PFSK-1 (cell line): ENCODE results near the gene BMP2.

Experiments
- FOXP2 ChIP-seq: optimal IDR thresholded peaks from 2 replicates; pipeline ENCODE3; 2011; ENCODE audit warnings: borderline replicate concordance, control low read depth, inconsistent platforms; ENCODE audit not compliant: insufficient read depth; ENCODE audit errors: extremely low read length, extremely low read depth
- POLR2AphosphoS5 ChIP-seq: IDR thresholded peaks from 2 replicates; pipeline ENCODE4 v1.6.1; 2012; ENCODE audit warnings: low read depth, mild to moderate bottlenecking, control low read depth, low read length, moderate library complexity
- SIN3A ChIP-seq: IDR thresholded peaks from 2 replicates; pipeline ENCODE4 v1.6.1; 2012; ENCODE audit warnings: mild to moderate bottlenecking, low read length, moderate library complexity, borderline replicate concordance; ENCODE audit not compliant: insufficient read depth
- TAF1 ChIP-seq: IDR thresholded peaks from 2 replicates; pipeline ENCODE4 v1.6.1; 2012; ENCODE audit warnings: low read length, control low read depth, borderline replicate concordance; ENCODE audit not compliant: insufficient read depth
- TF ChIP-seq, protein P1 (sequence below), 2 experiments: IDR thresholded peaks; 2 replicates each; pipeline versions ENCODE4 v1.6.1 to v1.8.0; 2011 to 2012; ENCODE audit warnings: low read depth in 2 of 2, low read length in 2 of 2, control low read depth in 1 of 2, inconsistent platforms in 1 of 2, mild to moderate bottlenecking in 1 of 2, moderate library complexity in 1 of 2; ENCODE audit not compliant: insufficient read depth in 1 of 2

Gene BMP2

DNA sequence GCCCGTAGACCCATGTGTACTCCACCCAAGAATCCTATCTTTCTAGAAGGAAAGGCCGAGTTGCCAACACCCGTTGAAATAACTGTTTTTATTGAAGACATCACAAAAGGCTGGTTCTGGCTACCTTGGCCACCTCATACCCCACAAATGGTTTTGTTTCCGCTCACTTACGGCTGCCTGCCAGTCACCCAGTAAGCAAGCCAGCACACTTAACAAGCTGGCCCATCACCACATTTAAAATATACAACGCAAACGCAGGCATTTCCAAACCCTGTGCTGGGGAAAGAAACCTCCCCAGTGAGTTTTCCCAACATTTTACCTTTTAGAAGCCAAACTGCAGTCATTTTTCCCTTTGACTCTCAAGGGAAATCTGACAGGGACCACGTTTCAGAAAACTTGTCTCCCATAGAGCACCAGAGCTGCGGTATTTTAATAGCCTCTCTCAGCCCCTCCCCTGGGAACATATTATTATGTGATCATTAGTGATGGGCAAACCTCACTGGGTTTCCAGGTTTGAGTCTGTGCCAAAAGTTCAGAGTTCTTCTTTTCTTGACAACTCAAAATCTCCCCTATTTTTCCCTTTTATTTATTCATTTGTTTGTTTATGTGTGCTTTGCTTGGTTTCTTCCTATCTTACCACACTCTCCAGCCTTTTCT, 36.7 kb upstream of the BMP2 start:
- no peak for TF ChIP-seq SIN3A

DNA sequence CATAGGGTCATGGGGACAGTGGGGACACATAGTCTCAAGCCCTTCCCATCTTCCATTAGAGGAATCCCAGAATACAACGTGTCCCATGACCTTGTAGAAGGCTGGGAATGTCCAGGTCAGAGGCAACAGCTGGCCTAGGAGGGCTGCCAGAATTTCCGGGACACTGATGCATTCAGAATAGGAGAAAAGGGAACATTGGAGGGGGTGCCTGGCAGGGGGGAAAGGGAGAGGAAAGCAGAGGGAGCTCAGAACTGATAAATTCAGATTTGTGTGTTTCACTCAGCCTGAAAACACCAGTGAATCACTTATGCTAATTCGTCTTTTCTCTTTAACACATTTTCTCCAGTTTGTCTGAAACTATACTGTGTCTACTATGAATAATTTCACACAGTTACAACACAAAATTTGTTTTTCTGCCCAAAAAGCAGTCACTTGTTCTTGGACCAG, 35.5 kb upstream of the BMP2 start:
- no peak for TF ChIP-seq POLR2AphosphoS5
- TF ChIP-seq FOXP2 = no peak
- TF ChIP-seq SIN3A = no peak
- TF ChIP-seq TAF1 = no peak
- TF ChIP-seq, protein P1, sequence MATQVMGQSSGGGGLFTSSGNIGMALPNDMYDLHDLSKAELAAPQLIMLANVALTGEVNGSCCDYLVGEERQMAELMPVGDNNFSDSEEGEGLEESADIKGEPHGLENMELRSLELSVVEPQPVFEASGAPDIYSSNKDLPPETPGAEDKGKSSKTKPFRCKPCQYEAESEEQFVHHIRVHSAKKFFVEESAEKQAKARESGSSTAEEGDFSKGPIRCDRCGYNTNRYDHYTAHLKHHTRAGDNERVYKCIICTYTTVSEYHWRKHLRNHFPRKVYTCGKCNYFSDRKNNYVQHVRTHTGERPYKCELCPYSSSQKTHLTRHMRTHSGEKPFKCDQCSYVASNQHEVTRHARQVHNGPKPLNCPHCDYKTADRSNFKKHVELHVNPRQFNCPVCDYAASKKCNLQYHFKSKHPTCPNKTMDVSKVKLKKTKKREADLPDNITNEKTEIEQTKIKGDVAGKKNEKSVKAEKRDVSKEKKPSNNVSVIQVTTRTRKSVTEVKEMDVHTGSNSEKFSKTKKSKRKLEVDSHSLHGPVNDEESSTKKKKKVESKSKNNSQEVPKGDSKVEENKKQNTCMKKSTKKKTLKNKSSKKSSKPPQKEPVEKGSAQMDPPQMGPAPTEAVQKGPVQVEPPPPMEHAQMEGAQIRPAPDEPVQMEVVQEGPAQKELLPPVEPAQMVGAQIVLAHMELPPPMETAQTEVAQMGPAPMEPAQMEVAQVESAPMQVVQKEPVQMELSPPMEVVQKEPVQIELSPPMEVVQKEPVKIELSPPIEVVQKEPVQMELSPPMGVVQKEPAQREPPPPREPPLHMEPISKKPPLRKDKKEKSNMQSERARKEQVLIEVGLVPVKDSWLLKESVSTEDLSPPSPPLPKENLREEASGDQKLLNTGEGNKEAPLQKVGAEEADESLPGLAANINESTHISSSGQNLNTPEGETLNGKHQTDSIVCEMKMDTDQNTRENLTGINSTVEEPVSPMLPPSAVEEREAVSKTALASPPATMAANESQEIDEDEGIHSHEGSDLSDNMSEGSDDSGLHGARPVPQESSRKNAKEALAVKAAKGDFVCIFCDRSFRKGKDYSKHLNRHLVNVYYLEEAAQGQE (IDR thresholded peaks at IDR 0.05; ENCODE audit: insufficient read depth in 1 of 2, low read depth in 2 of 2, low read length in 2 of 2) = no peak

DNA sequence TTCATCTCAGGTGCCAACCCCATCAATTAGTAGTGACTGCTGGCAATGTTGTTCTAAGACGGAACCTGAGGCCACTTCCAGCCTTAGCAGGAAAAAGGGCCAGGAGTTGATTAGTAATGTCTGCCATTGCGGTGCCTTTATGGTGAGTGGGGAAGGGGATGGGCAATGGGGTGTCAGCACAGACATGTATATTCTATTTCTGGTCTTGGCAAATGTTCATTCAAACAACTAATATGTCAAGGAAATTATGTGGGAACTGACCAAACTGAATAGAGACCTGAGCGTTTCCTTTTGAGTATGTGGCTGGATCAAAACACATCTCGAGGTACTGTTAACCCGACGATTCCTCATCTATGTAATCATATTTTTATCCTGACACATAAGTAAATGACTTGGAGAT, 34.6 kb upstream of the BMP2 start:
- TF ChIP-seq TAF1 = no peak

DNA sequence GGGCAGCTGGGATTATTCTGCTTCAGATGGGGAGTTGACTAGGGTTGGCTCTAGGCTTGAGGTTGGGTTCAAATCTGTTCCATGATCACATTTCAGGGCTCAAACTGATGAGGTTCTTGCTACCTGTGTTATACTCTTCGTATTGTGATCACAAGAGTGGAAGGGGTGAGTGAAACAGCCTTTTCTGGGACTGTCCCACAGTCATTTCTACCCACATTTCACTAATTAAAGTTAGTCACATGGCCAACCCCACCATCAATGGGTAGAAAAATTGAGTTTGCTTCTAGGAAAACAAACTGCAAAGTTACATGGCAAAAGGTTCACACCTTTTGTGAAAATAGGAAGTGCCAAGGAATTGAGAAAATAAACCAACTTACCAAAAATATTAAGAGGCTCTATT, 33.5 kb upstream of the BMP2 start:
- TF ChIP-seq POLR2AphosphoS5 (no peak), FOXP2 (no peak), SIN3A (no peak), TAF1 (no peak)
- TF ChIP-seq, protein P1 (IDR thresholded peaks at IDR 0.05; ENCODE audit: insufficient read depth in 1 of 2, low read depth in 2 of 2, low read length in 2 of 2) = no peak

DNA sequence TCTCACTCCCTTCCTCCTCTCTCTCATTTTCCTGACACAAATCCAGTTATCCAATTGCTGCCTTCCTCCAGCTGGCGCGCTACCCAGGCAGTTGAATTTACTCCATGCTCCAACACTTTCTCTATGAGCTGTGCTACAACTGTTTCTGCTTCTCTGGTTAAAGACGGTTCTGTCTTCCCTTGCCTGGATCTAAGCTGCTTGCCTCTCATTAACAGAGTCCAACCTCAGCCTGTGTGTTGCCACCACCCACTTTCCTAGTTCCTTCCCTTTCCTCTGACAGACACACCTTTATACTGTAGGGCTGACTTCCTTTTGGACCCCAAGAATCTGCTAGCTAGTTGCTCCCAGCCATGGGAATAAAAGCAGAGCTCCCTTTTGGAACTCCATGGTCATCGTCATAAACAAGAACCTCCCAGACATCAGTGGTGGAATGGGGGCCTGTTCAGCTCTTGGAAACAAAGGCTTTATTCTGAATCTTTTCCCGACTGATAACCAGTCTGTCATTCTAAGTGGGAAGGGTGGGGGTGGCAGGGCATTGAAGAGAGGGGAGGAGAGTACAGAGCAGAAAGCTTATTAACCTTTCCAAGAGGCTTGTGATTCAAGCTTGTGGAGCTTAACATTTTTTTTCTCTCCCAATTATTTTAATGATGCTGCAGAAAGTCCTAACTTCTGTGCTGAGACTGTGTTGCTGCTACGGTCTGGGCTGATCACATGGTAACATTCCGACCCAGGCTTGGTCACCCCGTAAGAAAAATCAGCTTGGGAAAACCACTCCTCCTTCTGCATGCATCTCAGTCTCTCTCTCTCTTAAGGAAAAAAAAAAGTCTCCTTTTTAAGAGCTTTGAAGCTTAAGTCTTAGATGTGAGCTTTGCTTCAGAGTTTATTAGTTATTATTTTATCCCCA, 31.3 kb upstream of the BMP2 start:
- TF ChIP-seq TAF1 = no peak
- no peak for TF ChIP-seq FOXP2
- TF ChIP-seq, protein P1 (IDR thresholded peaks at IDR 0.05; ENCODE audit: insufficient read depth in 1 of 2, low read depth in 2 of 2, low read length in 2 of 2) = no peak
- TF ChIP-seq SIN3A = no peak
- TF ChIP-seq POLR2AphosphoS5 = no peak

DNA sequence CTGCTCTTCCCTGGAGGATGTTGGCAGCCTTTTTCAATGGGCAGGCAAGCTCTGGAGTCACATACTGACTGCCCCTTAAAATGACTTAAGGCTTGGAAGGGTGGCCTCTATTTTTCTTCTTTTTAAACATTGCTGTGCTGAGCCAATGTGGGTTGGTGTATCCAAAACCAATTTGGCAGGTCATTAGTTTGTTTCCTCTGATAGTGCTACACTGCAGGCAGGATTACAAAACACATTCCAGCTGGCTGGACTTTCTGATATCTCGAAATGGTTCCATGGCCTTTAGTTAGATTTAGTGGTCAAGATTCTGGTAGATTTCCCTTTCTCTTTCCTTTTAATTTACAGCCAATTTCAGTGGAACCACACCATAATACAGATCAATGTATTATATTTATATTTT, 28.1 kb upstream of the BMP2 start:
- TF ChIP-seq SIN3A = no peak
- TF ChIP-seq FOXP2 = no peak
- TF ChIP-seq, protein P1 (IDR thresholded peaks at IDR 0.05; ENCODE audit: insufficient read depth in 1 of 2, low read depth in 2 of 2, low read length in 2 of 2) = no peak
- TF ChIP-seq POLR2AphosphoS5 = no peak
- TF ChIP-seq TAF1 = no peak
